ENCODE data around the gene IFI27L1.
A peak's percentile ranks its signal among the peaks of the same experiment; 100 is the strongest.

IFI27L1 gene

DNA sequence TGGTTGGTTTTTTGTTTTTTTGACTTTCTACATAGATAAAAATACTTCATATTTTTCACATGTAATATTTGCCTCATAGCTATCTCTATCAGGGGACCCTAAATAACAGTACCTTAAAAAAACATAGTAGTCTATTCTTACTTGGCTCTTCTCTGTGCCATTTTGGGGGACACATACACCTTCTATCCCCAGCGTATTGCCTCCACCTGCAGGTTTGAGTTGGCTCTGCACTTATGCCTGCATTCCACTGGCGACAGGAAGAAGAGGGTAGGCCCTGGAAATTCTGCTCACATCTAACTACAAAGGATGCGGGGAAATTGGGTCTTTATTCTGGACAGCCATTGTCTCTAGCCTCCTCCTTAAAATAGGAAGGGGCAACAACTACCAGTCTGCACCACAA lies 62.1 kb downstream of the IFI27L1 start:
- TF ChIP-seq, protein P1, sequence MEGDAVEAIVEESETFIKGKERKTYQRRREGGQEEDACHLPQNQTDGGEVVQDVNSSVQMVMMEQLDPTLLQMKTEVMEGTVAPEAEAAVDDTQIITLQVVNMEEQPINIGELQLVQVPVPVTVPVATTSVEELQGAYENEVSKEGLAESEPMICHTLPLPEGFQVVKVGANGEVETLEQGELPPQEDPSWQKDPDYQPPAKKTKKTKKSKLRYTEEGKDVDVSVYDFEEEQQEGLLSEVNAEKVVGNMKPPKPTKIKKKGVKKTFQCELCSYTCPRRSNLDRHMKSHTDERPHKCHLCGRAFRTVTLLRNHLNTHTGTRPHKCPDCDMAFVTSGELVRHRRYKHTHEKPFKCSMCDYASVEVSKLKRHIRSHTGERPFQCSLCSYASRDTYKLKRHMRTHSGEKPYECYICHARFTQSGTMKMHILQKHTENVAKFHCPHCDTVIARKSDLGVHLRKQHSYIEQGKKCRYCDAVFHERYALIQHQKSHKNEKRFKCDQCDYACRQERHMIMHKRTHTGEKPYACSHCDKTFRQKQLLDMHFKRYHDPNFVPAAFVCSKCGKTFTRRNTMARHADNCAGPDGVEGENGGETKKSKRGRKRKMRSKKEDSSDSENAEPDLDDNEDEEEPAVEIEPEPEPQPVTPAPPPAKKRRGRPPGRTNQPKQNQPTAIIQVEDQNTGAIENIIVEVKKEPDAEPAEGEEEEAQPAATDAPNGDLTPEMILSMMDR (conservative IDR thresholded peaks at IDR 0.05; ENCODE audit: control insufficient read depth, insufficient read depth, low read depth, low read length) = peak; percentile 34
- no peak overlapping the region for H3K4me3 ChIP-seq (ENCODE audit: control insufficient read depth, low read depth, low read length)
- DNase-seq (ENCODE audit: low read depth) = no peak

DNA sequence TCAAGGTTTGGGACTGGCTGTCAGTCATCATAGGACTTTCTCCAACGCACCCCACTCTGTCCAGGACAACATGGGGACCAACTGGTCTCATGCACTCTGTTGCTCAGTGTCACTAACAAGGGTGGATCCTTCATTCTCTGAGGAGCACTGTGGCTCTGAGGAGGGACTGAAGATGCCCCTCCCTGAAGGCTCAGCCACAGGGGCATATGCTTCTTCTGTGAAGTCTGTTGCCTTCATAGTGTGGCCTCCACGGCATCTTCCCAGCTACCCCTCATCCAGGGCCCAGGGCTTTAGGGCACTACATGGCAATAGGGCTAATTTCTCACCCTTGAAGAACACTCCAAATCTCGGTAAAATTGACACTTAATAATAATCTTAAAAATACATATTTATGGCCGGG lies 62.6 kb downstream of the IFI27L1 start:
- TF ChIP-seq, protein P1 (conservative IDR thresholded peaks at IDR 0.05; ENCODE audit: control insufficient read depth, insufficient read depth, low read depth, low read length) = no peak
- no peak for DNase-seq (ENCODE audit: low read depth)
- H3K4me3 ChIP-seq (ENCODE audit: control insufficient read depth, low read depth, low read length) = no peak overlapping the region

DNA sequence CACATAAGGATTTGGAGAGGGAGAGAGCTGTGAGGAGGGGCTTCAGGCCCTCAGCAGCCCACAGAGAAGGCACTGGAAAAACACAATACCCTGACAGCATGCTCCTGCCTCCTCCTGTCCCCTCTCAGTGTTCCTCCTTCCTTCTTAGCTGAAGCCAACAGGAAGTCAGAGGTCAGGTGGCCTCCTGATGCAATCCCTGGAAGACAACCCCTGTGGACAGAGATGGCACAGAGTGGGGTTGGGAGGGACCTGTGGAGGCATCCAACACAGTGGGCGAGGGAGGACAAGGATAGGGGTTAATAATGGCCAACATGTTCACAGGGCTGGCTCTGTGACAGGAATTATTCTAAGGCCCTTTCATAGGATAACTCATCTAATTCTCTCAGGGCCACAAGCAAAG lies 63.7 kb downstream of the IFI27L1 start:
- no peak for DNase-seq (ENCODE audit: low read depth)
- TF ChIP-seq, protein P1 (conservative IDR thresholded peaks at IDR 0.05; ENCODE audit: control insufficient read depth, insufficient read depth, low read depth, low read length) = no peak
- no peak overlapping the region for H3K4me3 ChIP-seq (ENCODE audit: control insufficient read depth, low read depth, low read length)

DNA sequence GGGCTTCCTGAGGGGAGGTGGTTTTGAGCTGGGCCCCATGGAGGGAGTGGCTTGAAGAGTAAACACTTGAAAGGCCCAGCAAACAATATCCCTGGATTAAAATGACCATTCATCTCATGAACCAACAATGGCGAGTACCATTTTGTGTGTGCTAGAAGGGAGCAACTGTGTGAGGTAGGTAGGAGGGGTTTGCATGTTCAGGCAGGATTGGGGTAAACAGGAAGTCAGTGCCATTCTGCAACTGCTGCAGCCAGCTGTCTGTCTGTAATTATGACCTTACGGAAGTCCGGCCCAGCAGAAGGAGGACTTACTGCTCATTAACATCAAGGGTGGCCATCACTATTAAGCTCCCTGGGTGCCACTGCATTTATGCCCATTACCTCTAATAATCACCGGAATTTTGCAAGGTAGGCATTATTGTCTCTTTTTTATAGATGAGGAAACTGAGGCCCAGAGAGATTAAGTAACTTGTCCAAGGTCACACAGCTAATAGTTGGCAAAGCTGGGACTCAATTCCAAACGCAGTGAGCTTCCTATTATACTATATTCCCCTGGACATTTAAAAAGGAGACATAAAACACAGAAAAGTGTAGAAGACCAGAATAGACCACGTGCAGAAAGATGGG lies 64.9 kb downstream of the IFI27L1 start:
- no peak overlapping the region for H3K4me3 ChIP-seq (ENCODE audit: control insufficient read depth, low read depth, low read length)
- TF ChIP-seq, protein P1 (conservative IDR thresholded peaks at IDR 0.05; ENCODE audit: control insufficient read depth, insufficient read depth, low read depth, low read length) = no peak
- DNase-seq (ENCODE audit: low read depth) = no peak

All from fibroblast of mammary gland (primary cell).